Sigmoid colon (tissue), 4 donors: Measurements from ENCODE around the gene SNAP29.

Experiments
- CTCF ChIP-seq, 4 experiments: fragments of 450-650 bp in 3 of 4; fragments of 200-600 bp in 1 of 4; IDR thresholded peaks; one replicate each; pipeline ENCODE4 v1.5.1; 2016 to 2019; ENCODE audit warnings: antibody characterized with exemption in 4 of 4, mild to moderate bottlenecking in 3 of 4, moderate library complexity in 2 of 4
- EP300 ChIP-seq, 4 donors: sonication (generic); formaldehyde crosslinking; IDR thresholded peaks; one replicate each; pipeline ENCODE4 v1.6.1; 2017; ENCODE audit warnings: antibody characterized with exemption in 4 of 4
- POLR2A ChIP-seq, 2 donors: fragments of 450-650 bp; IDR thresholded peaks; one replicate each; pipeline ENCODE4 v1.6.1; 2016; ENCODE audit warnings: antibody characterized with exemption in 2 of 2, mild to moderate bottlenecking in 2 of 2, moderate library complexity in 2 of 2
- POLR2AphosphoS5 ChIP-seq, 4 donors: sonication (generic); formaldehyde crosslinking; IDR thresholded peaks; one replicate each; pipeline ENCODE4 v1.6.1; 2017; ENCODE audit warnings: antibody characterized with exemption in 4 of 4

- TF ChIP-seq CTCF (IDR thresholded peaks at IDR 0.05) = no peak
- TF ChIP-seq POLR2A (IDR thresholded peaks at IDR 0.05) = no peak
- no peak for TF ChIP-seq POLR2AphosphoS5 (IDR thresholded peaks at IDR 0.05)
- TF ChIP-seq EP300 (IDR thresholded peaks at IDR 0.05) = no peak
Measured at GRCh38 chr22:20852503-20852902, 6.3 kb upstream of the SNAP29 start.
